Neural progenitor cell (in vitro differentiated cells): ENCODE data around the gene SH3BP5L. TPM values are rescaled to one million over a fixed set of nuclear protein-coding genes. Genes with fewer than 3 reads are reported as not detected.

ENCODE experiments used
- DNase-seq: peaks from one replicate; pipeline ENCODE4 v3.0.0-alpha.2; 2016; ENCODE audit warnings: low spot score
- H2AFZ ChIP-seq: fragments of 200-600 bp; sonication (generic); replicated peaks from 2 replicates; pipeline ENCODE4 v1.6.1; 2016; ENCODE audit warnings: antibody characterized with exemption
- H3F3A ChIP-seq: fragments of 200-600 bp; sonication (generic); 2 replicates; pipeline ENCODE4 v1.6.1; 2016; ENCODE audit warnings: antibody characterized with exemption, low read depth
- H3K27ac ChIP-seq: fragments of 200-600 bp; sonication (generic); 2 replicates; pipeline ENCODE4 v1.5.1; 2016; ENCODE audit warnings: mild to moderate bottlenecking
- H3K27me3 ChIP-seq: fragments of 200-600 bp; sonication (generic); 2 replicates; pipeline ENCODE4 v1.6.1; 2016; ENCODE audit warnings: mild to moderate bottlenecking, moderate library complexity
- H3K36me3 ChIP-seq: fragments of 200-600 bp; sonication (generic); 2 replicates; pipeline ENCODE4 v1.5.1; 2016
- H3K4me1 ChIP-seq: fragments of 200-600 bp; sonication (generic); 2 replicates; pipeline ENCODE4 v1.6.1; 2016; ENCODE audit warnings: mixed run types
- H3K4me2 ChIP-seq: fragments of 200-600 bp; sonication (generic); 2 replicates; pipeline ENCODE4 v1.6.1; 2016
- H3K4me3 ChIP-seq: fragments of 200-600 bp; sonication (generic); 2 replicates; pipeline ENCODE4 v1.5.1; 2016
- H3K79me2 ChIP-seq: fragments of 200-600 bp; sonication (generic); 2 replicates; pipeline ENCODE4 v1.6.1; 2016; ENCODE audit warnings: low read depth
- H3K9ac ChIP-seq: fragments of 200-600 bp; sonication (generic); 2 replicates; pipeline ENCODE4 v1.6.1; 2016
- H3K9me3 ChIP-seq: fragments of 200-600 bp; sonication (generic); 2 replicates; pipeline ENCODE4 v1.5.1; 2016; ENCODE audit warnings: low read depth
- H4K20me1 ChIP-seq: fragments of 200-600 bp; sonication (generic); 2 replicates; pipeline ENCODE4 v1.6.1; 2016; ENCODE audit warnings: low read depth
- H3K27ac Mint-ChIP-seq: 3 replicates; pipeline ENCODE4 v1.8.0; 2021; ENCODE audit warnings: mixed read lengths
- H3K27me3 Mint-ChIP-seq: 2 replicates; pipeline ENCODE4 v1.8.0; 2022; ENCODE audit warnings: low read depth, mild to moderate bottlenecking, inconsistent platforms, moderate library complexity, mixed read lengths; ENCODE audit not compliant: insufficient read depth
- H3K36me3 Mint-ChIP-seq: 3 replicates; pipeline ENCODE4 v1.8.0; 2021; ENCODE audit warnings: mixed read lengths
- H3K4me1 Mint-ChIP-seq: 3 replicates; pipeline ENCODE4 v1.8.0; 2021; ENCODE audit warnings: mixed read lengths
- H3K4me3 Mint-ChIP-seq: 3 replicates; pipeline ENCODE4 v1.8.0; 2021; ENCODE audit warnings: mild to moderate bottlenecking, moderate library complexity, mixed read lengths
- H3K9me3 Mint-ChIP-seq: 3 replicates; pipeline ENCODE4 v1.8.0; 2020; ENCODE audit warnings: mixed read lengths
- EZH2 ChIP-seq: fragments of 200-600 bp; sonication (generic); IDR thresholded peaks from 2 replicates; pipeline ENCODE4 v1.6.1; 2017; ENCODE audit warnings: antibody characterized with exemption, mild to moderate bottlenecking, moderate library complexity
- EZH2phosphoT487 ChIP-seq: fragments of 200-600 bp; sonication (generic); IDR thresholded peaks from 2 replicates; pipeline ENCODE4 v1.6.1; 2017; ENCODE audit warnings: antibody characterized with exemption
- total RNA-seq: library from RNA; depleted of rRNA; stranded (reverse); fragments of >200 nt; gene quantifications from 2 replicates; pipeline ENCODE4 v1.2.3, GENCODE V29; 2015; ENCODE audit warnings: low replicate concordance
- TF ChIP-seq, protein P1 (sequence below): fragments of 200-600 bp; sonication (generic); IDR thresholded peaks from 2 replicates; pipeline ENCODE4 v1.5.1; 2017; ENCODE audit warnings: antibody characterized with exemption, mild to moderate bottlenecking

Gene SH3BP5L
- total RNA-seq, 1 donor from 2014 or later = 9.6 TPM

DNA sequence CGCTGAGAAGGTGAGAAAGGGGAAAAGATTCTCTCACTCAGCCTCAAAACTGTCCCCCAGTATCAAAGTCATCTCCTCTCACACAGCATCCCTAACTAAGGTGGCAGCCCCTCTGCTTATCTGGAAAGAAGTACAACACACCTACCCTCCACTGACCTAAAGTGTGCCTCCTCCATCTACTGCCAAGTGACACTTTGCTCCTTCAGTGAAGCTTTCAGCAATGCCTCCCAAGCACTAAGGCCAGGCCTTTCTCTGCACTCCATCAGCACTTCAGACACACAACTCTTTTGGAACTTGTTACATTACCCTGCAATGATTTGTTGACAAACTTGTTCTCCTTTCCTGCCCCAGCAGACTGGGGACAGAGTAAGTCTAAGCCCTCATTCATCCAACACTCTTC, 1.4 kb downstream of the SH3BP5L start:
- Histone ChIP-seq H3K27me3 (no peaks in the 10 kb centered on the region), H3K9ac (no peak overlapping the region), H3K79me2 (peaks cover 61% of the 10 kb centered on the region), H3K36me3 (no peaks in the 10 kb centered on the region), H3K9me3 (no peaks in the 10 kb centered on the region), H3F3A (peaks cover 7% of the 10 kb centered on the region), H3K4me3 (peak overlapping the region; percentile 86), H3K4me1 (peaks cover 14% of the 10 kb centered on the region), H4K20me1 (peaks cover 6% of the 10 kb centered on the region), H3K4me2 (peak overlapping the region; percentile 89), H3K27ac (no peak overlapping the region), H2AFZ (no peak overlapping the region)
- no peaks in the 10 kb centered on the region for H3K27me3 Mint-ChIP-seq
- TF ChIP-seq, protein P1, sequence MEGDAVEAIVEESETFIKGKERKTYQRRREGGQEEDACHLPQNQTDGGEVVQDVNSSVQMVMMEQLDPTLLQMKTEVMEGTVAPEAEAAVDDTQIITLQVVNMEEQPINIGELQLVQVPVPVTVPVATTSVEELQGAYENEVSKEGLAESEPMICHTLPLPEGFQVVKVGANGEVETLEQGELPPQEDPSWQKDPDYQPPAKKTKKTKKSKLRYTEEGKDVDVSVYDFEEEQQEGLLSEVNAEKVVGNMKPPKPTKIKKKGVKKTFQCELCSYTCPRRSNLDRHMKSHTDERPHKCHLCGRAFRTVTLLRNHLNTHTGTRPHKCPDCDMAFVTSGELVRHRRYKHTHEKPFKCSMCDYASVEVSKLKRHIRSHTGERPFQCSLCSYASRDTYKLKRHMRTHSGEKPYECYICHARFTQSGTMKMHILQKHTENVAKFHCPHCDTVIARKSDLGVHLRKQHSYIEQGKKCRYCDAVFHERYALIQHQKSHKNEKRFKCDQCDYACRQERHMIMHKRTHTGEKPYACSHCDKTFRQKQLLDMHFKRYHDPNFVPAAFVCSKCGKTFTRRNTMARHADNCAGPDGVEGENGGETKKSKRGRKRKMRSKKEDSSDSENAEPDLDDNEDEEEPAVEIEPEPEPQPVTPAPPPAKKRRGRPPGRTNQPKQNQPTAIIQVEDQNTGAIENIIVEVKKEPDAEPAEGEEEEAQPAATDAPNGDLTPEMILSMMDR = no peak
- TF ChIP-seq EZH2 (no peak), EZH2phosphoT487 (no peak)
- H3K27ac Mint-ChIP-seq = no peak overlapping the region
- H3K4me3 Mint-ChIP-seq = peak overlapping the region; percentile 93
- H3K9me3 Mint-ChIP-seq = no peaks in the 10 kb centered on the region
- peaks cover 30% of the 10 kb centered on the region for H3K4me1 Mint-ChIP-seq
- DNase-seq = no peak
- peaks cover 6% of the 10 kb centered on the region for H3K36me3 Mint-ChIP-seq

DNA sequence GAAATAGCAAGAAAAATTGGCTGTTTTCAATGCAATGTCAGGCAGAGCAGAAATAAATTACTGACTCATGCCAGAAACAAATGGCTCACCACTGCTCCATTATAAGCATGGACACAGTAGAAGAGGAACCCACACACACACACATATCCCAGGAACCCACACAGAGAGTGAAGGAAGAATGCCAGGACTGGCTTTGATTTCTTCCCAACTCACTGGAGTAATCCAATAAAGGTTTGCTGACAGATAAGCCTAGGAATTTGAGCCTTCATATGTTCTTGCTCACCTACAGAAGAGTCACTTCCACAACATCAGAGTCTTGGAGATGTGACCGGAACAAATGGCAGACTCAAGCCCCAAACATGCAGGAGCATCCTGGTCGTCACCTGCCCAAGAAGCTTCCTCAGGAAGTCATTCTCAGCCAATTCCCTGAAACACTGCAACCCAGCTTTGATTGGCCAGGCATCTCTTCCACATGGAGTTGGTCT, 2.2 kb downstream of the SH3BP5L start:
- TF ChIP-seq EZH2 (no peak), EZH2phosphoT487 (no peak)
- TF ChIP-seq, protein P1 = no peak
- peak overlapping the region; percentile 93 for H3K4me3 Mint-ChIP-seq
- Histone ChIP-seq H3K27ac (no peak overlapping the region), H3K36me3 (no peaks in the 10 kb centered on the region), H4K20me1 (peaks cover 11% of the 10 kb centered on the region), H3K4me2 (peak overlapping the region; percentile 29), H3K9me3 (no peaks in the 10 kb centered on the region), H3K4me3 (no peak overlapping the region), H2AFZ (no peak overlapping the region), H3K4me1 (peaks cover 14% of the 10 kb centered on the region), H3F3A (peaks cover 7% of the 10 kb centered on the region), H3K79me2 (peaks cover 69% of the 10 kb centered on the region), H3K9ac (no peak overlapping the region), H3K27me3 (no peaks in the 10 kb centered on the region)
- no peak overlapping the region for H3K27ac Mint-ChIP-seq
- no peaks in the 10 kb centered on the region for H3K27me3 Mint-ChIP-seq
- H3K4me1 Mint-ChIP-seq = peaks cover 30% of the 10 kb centered on the region
- H3K36me3 Mint-ChIP-seq = peaks cover 6% of the 10 kb centered on the region
- DNase-seq = no peak
- no peaks in the 10 kb centered on the region for H3K9me3 Mint-ChIP-seq

DNA sequence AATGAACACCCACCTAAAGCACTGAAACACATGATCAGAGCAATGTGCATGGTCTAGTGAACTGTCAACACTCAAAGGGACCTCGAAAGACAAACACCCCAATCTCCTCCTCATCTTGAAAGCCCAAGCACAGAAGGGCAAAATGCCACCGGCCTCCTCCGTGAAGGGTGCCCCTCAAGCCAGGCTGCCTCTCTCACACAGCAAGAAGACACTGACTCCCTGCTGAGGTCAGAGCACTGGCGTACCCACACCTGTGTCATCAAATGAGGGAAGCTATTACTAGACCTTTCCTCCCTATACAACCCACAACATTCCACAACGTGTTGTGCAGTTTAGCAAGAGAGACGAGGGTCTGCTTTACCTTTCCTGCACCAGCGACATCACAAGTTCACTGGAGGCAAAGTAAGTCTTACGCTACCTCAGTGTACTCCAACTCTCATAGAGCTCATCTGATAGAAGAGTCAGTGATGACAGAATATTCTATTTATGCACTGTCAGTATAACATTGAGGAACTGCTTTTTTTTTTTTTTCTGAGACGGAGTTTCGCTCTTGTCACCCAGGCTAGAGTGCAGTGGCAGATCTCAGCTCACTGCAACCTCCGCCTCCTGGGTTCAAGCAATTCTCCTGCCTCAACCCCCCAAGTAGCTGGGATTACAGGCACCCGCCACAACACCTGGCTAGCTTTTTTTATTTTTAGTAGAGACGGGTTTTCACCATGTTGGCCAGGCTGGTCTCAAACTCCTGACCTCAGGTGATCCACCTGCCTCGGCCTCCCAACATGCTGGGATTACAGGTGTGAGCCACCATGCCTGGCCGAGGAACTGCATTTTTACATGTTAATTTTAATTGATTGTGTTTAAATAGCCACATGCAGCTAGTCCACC, 3.3 kb downstream of the SH3BP5L start:
- no peak overlapping the region for H3K4me3 Mint-ChIP-seq
- no peak overlapping the region for H3K4me2 ChIP-seq
- no peaks in the 10 kb centered on the region for H3K27me3 ChIP-seq
- peaks cover 71% of the 10 kb centered on the region for H3K79me2 ChIP-seq
- no peak overlapping the region for H3K27ac ChIP-seq
- no peak overlapping the region for H2AFZ ChIP-seq
- TF ChIP-seq EZH2 (no peak), EZH2phosphoT487 (no peak)
- TF ChIP-seq, protein P1 = no peak
- H3K36me3 Mint-ChIP-seq = peaks cover 6% of the 10 kb centered on the region
- peaks cover 7% of the 10 kb centered on the region for H3F3A ChIP-seq
- DNase-seq = no peak
- no peaks in the 10 kb centered on the region for H3K36me3 ChIP-seq
- no peaks in the 10 kb centered on the region for H3K9me3 Mint-ChIP-seq
- no peaks in the 10 kb centered on the region for H3K9me3 ChIP-seq
- H3K4me1 ChIP-seq = peaks cover 14% of the 10 kb centered on the region
- H3K27me3 Mint-ChIP-seq = peaks cover 3% of the 10 kb centered on the region
- H3K9ac ChIP-seq = no peak overlapping the region
- peaks cover 15% of the 10 kb centered on the region for H4K20me1 ChIP-seq
- no peak overlapping the region for H3K4me3 ChIP-seq
- peaks cover 28% of the 10 kb centered on the region for H3K4me1 Mint-ChIP-seq
- no peak overlapping the region for H3K27ac Mint-ChIP-seq
